Ovary (tissue), 9 donors: ENCODE results near the gene SMCHD1. TPM values are rescaled to one million over a fixed set of nuclear protein-coding genes. Genes with fewer than 3 reads are reported as not detected.
"Not testable (repeated sequence)": the region's sequence is repeated elsewhere in the genome, so short reads cannot be mapped to it uniquely, and the experiment has no call there.

Experiments
- DNase-seq, 5 donors: peaks; one replicate each; pipeline ENCODE4 v3.0.0-alpha.2; 2019 to 2020
- H3K27ac ChIP-seq, 2 donors: fragments of 200-600 bp; one replicate each; pipeline versions ENCODE4 v1.5.1 to v1.8.0; 2019 to 2022
- H3K27me3 ChIP-seq: fragments of 200-600 bp; one replicate; pipeline ENCODE4 v1.8.0; 2022
- H3K36me3 ChIP-seq: fragments of 200-600 bp; sonication (generic); one replicate; pipeline ENCODE4 v1.5.1; 2019
- H3K4me1 ChIP-seq: one replicate; pipeline ENCODE4 v1.8.1; 2013; ENCODE audit warnings: mild to moderate bottlenecking, moderate library complexity; ENCODE audit not compliant: insufficient read depth
- H3K4me3 ChIP-seq: fragments of 200-600 bp; sonication (generic); one replicate; pipeline ENCODE4 v1.5.1; 2017
- H3K9me3 ChIP-seq, 2 donors: fragments of 200-600 bp in 1 of 2; sonication (generic) in 1 of 2; one replicate each; pipeline versions ENCODE4 v1.5.1 to v1.8.1; 2013 to 2019; ENCODE audit warnings: mild to moderate bottlenecking in 1 of 2, moderate library complexity in 1 of 2
- EP300 ChIP-seq: sonication (generic); formaldehyde crosslinking; IDR thresholded peaks from one replicate; pipeline ENCODE4 v1.6.1; 2017; ENCODE audit warnings: antibody characterized with exemption
- POLR2A ChIP-seq: fragments of 450-650 bp; IDR thresholded peaks from one replicate; pipeline ENCODE4 v1.6.1; 2017; ENCODE audit warnings: antibody characterized with exemption, mild to moderate bottlenecking, moderate library complexity
- WGBS, 3 donors: extraction: QIAGEN DNeasy Blood & Tissue Kit in 1 of 3; methylation state at CpG; one replicate each; pipeline versions ENCODE4 v1.1.5 to v1.1.7; 2013 to 2017; 5-methylcytosine and 5-hydroxymethylcytosine counted together
- intact Hi-C, 4 donors: fragments of 100-400 bp; cut with DNase I; formaldehyde crosslinking; loops; one replicate each; pipeline versions ENCODE4 v1.11.0 to v1.15.1; 2022 to 2023
- polyA plus RNA-seq, 2 donors: library from polyadenylated mRNA; stranded (reverse); fragments of 200-250 nt in 1 of 2; fragments of 350-450 nt in 1 of 2; fragmentation: Illumina TruSeq in 1 of 2; extraction: RNeasy Lipid Tissue Mini Kit (QIAGEN cat#74804) in 1 of 2; gene quantifications; one replicate each; pipeline ENCODE4 v1.2.3, GENCODE V29; 2013 to 2014
- small RNA-seq: library from RNA; depleted of rRNA; stranded (forward); fragments of <200 nt; gene quantifications from one replicate; pipeline ENCODE3, GENCODE V24; 2016
- total RNA-seq, 7 donors: library from RNA; depleted of rRNA in 2 of 7; stranded (reverse); fragments of >200 nt in 2 of 7; fragmentation: NEBNext Ultra II Directional in 3 of 7; extraction: Animal tissue kit (Norgen Biotek cat#: 25700) in 3 of 7; gene quantifications; one replicate each; pipeline versions ENCODE4 v1.1.0 to v1.2.4, GENCODE V29; 2016 to 2023
- TF ChIP-seq, protein P1 (sequence below), 3 donors: fragments of 450-650 bp in 2 of 3; fragments of 200-600 bp in 1 of 3; IDR thresholded peaks; one replicate each; pipeline versions ENCODE4 v1.5.1 to v1.8.0; 2016 to 2022; ENCODE audit warnings: antibody characterized with exemption in 3 of 3, mild to moderate bottlenecking in 1 of 3
- donor health status: DM: no; HTN: no; CAD: no; lungs with moderate emphysema.
- donor health status: DM: no; HTN: no; CAD: no.
- donor health status: Bipolar disorder and iron deficiency.
- donor health status: DM: yes; HTN: yes; CAD: no.
- donor health status: DM: no; HTN: no; CAD: no.
- donor health status: DM: yes; HTN: yes; CAD: no.

SMCHD1 gene
- total and polyA plus RNA-seq, 9 donors: 15.6 to 82.7 (median 50.9) TPM

DNA sequence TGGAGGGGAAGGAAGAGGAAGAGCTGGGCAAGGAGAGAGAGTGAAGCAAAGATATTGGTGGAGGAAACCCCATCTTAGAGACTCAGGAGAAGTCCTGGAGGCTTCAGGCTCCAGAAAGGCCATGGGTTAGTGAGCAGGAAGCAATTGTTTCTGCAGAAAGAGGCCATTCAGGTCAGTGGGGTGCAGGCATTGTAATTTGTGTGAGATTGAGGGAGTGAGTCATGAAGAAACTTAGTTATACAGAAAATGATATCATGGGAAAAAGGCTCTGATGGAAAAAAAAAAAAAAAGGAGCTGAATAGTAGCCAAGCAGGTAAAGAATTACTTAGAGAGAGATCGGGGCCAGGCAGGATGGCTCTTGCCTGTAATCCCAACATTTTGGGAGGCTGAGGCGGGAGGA is 195.3 kb downstream of the SMCHD1 start:
- DNase-seq: no peak
- Histone ChIP-seq H3K36me3 (no peaks in the 10 kb centered on the region), H3K27me3 (no peaks in the 10 kb centered on the region), H3K4me3 (no peak overlapping the region), H3K27ac (no peak overlapping the region), H3K4me1 (peaks cover 4% of the 10 kb centered on the region), H3K9me3 (no peaks in the 10 kb centered on the region)
- intact Hi-C loops: loop anchor here in 1 of 4 donors (10.0 kb wide), 1 partner anchor 54 kb away; no protein-coding TSS in a partner anchor
- TF ChIP-seq, protein P1, sequence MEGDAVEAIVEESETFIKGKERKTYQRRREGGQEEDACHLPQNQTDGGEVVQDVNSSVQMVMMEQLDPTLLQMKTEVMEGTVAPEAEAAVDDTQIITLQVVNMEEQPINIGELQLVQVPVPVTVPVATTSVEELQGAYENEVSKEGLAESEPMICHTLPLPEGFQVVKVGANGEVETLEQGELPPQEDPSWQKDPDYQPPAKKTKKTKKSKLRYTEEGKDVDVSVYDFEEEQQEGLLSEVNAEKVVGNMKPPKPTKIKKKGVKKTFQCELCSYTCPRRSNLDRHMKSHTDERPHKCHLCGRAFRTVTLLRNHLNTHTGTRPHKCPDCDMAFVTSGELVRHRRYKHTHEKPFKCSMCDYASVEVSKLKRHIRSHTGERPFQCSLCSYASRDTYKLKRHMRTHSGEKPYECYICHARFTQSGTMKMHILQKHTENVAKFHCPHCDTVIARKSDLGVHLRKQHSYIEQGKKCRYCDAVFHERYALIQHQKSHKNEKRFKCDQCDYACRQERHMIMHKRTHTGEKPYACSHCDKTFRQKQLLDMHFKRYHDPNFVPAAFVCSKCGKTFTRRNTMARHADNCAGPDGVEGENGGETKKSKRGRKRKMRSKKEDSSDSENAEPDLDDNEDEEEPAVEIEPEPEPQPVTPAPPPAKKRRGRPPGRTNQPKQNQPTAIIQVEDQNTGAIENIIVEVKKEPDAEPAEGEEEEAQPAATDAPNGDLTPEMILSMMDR (IDR thresholded peaks at IDR 0.05): no peak
- TF ChIP-seq EP300: no peak
- TF ChIP-seq POLR2A: no peak
- WGBS, 3 donors: 93 to 99% (median 98%) methylated on average over 2 of the region's 2 CpGs

DNA sequence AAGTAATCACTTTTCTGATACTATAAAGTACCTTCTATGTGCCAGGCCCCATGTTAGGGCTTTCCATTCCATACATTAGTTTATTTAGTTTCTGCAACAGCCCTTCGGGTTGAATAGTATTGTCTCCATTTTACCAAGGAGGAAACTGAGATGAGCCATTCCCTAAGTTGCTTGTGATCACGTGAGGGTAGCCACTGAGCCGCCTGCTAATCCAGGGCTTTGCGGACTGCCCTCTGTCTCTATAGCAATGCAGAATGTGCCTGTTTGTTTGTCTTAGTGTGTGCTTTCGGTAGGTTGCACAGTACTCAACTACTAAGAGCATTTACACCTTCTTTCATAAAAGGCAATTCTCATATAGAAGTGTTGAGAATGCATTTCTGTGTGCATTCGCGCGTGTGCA is 196.2 kb downstream of the SMCHD1 start:
- WGBS, 3 donors: 93 to 97% (median 94%) methylated on average over 8 of the region's 8 CpGs

DNA sequence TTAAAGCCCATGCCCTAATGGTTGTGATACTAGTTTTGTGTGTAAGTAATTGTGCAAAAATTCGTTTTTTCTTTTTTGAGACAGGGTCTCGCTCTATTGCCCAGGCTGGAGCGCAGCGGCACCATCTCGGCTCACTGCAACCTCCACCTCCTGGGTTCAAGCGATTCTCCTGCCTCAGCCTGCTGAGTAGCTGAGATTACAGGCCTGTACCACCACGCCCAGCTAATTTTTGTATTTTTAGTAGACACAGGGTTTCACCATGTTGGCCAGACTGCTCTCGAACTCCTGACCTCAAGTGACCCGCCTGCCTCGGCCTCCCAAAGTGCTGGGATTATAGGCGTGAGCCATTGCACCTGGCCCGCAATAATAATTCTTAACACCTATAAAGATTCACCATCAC is 196.9 kb downstream of the SMCHD1 start:
- not testable (repeated sequence) for H3K27me3 ChIP-seq, H3K36me3 ChIP-seq, H3K4me1 ChIP-seq, DNase-seq, H3K27ac ChIP-seq, H3K9me3 ChIP-seq, H3K4me3 ChIP-seq
- 94 to 95% (median 95%) methylated on average over 12 of the region's 12 CpGs for WGBS, 3 donors
- intact Hi-C loops: loop anchor here in 1 of 4 donors (10.0 kb wide), 1 partner anchor 52 kb away; no protein-coding TSS in a partner anchor

More for the DNA sequence above, 196.2 kb downstream of the SMCHD1 start:
- H3K36me3 ChIP-seq: no peaks in the 10 kb centered on the region
- DNase-seq: no peak
- no peak overlapping the region for H3K27ac ChIP-seq
- no peak overlapping the region for H3K4me3 ChIP-seq
- intact Hi-C loops: loop anchor here in 1 of 4 donors (10.0 kb wide), 1 partner anchor 53 kb away; no protein-coding TSS in a partner anchor
- TF ChIP-seq EP300 (no peak), POLR2A (no peak)
- TF ChIP-seq, protein P1 (IDR thresholded peaks at IDR 0.05): no peak
- no peaks in the 10 kb centered on the region for H3K9me3 ChIP-seq
- H3K27me3 ChIP-seq: no peaks in the 10 kb centered on the region
- peaks cover 9% of the 10 kb centered on the region for H3K4me1 ChIP-seq

DNA sequence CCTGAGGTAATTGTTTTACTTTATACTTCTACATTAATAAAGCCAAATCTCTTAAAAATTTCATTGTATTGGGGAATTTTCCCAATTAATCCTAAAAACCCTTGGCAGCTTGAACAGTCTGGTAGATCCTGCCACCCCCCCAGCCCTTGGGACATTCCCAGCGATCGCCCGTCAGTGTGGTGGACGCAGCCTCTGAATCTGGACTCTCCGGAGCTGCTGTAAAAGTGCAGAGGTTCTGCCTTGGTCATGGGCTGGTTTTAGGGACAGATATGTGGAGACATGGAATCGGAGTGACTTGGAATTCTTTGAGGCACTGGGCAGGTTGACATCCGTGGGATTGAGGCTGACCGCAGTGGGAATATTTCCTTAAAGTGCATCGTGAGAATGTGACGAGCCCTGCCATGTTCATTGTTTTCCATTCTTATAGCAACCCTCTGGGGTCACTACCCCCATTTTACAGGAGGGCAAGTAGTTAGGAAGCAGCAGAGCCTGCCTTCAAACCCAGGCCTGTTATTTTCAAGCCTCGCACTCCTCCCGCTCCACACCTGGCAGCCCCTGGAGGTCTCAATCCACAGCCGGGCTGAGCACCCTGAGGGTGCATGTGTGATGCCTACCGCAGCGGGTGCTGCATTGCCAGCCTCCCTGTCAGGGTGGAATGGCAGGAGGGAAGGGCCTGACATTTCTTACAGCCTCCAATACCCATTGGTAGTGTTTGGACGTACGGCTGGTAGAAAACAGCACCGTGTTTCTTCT is 197.8 kb downstream of the SMCHD1 start:
- no peaks in the 10 kb centered on the region for H3K27me3 ChIP-seq
- no peak for DNase-seq
- no peak for TF ChIP-seq EP300
- intact Hi-C loops: loop anchor here in 1 of 4 donors (10.0 kb wide), 1 partner anchor 51 kb away; no protein-coding TSS in a partner anchor
- WGBS, 3 donors: 94 to 96% (median 95%) methylated on average over 18 of the region's 18 CpGs
- no peak overlapping the region for H3K4me3 ChIP-seq
- H3K36me3 ChIP-seq: no peaks in the 10 kb centered on the region
- peaks cover 7% of the 10 kb centered on the region for H3K4me1 ChIP-seq
- H3K9me3 ChIP-seq: no peaks in the 10 kb centered on the region
- peak overlapping the region; percentile 56 to 71 for H3K27ac ChIP-seq

DNA sequence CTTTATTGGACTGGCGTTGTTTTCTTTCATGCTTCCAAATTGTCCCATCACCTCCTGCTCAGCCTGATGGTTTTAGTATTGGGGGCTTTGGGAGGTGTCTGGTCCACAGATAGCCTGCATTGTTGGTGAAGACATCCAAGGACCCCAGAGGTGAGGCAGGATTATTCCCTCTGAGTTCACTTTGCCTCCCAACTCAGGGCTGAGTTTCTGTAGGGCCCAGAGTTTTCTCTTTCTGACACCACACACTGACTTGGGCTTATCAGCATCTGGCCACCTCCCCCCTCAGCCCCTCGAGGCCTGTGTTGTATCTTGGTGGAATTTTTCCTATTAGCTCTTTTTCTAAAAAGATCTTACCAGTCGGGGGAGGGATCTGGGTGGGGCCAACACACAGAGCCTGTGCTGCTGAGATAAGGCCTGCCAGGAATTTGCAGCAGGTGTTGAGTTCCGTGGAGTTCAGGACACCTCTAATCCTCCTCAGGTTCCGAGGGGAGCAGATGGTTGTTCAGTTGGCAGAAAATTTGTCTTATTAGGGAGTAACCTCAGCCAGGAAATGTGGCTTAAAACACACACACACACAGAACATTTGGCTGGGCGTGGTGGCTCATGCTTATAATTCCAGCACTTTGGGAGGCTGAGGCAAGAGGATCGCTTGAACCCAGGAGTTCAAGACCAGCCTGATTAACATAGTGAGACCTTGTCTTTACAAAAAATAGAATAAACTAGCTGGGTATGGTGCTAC is 198.6 kb downstream of the SMCHD1 start:
- no peaks in the 10 kb centered on the region for H3K9me3 ChIP-seq
- peak overlapping the region; percentile 56 to 71 for H3K27ac ChIP-seq
- no peaks in the 10 kb centered on the region for H3K36me3 ChIP-seq
- intact Hi-C loops: loop anchor here in 1 of 4 donors (10.0 kb wide), 1 partner anchor 51 kb away; no protein-coding TSS in a partner anchor
- whole genome bisulfite sequencing, 3 donors: 33 to 42% (median 41%) methylated on average over 7 of the region's 7 CpGs
- TF ChIP-seq, protein P1 (IDR thresholded peaks at IDR 0.05): no peak
- TF ChIP-seq POLR2A (no peak), EP300 (no peak)
- peaks cover 7% of the 10 kb centered on the region for H3K4me1 ChIP-seq
- no peaks in the 10 kb centered on the region for H3K27me3 ChIP-seq
- no peak overlapping the region for H3K4me3 ChIP-seq
- DNase-seq: peak in 1 of 5 donors; percentile 51

Small RNA genes within 50 kb of the gene (small RNA-seq; reads per million reads assigned to genes)
- gene RF00019 (not detected), gene RNU6-340P (not detected)

Other genes starting within 250 kb of the SMCHD1 start
- gene METTL4, start 84.2 kb upstream of the SMCHD1 start, total RNA-seq: 10 to 100 TPM in 2 of 7 donors, 1 to 10 TPM in 5; 4.8 to 16.0 (median 8.7) TPM
- gene METTL4, start 84.2 kb upstream of the SMCHD1 start, polyA plus RNA-seq: 1 to 10 TPM; 7.0 to 8.2 TPM
- 1 to 10 TPM in 1 of 7 donors, under 1 TPM in 4, not detected in 2; 0.13 to 1.6 (median 0.34) TPM for gene NDC80, start 84.2 kb upstream of the SMCHD1 start, total RNA-seq
- gene NDC80, start 84.2 kb upstream of the SMCHD1 start, polyA plus RNA-seq: 1 to 10 TPM in 1 of 2 donors, under 1 TPM in 1; 0.57 to 2.5 TPM
- 10 to 100 TPM; 32.6 to 40.4 (median 34.3) TPM for gene EMILIN2, start 191.3 kb downstream of the SMCHD1 start, total RNA-seq
- gene EMILIN2, start 191.3 kb downstream of the SMCHD1 start, polyA plus RNA-seq: 10 to 100 TPM; 16.5 to 17.1 TPM